HepG2 (cell line): Measurements from ENCODE around the gene RAB1B. TPM values are rescaled to one million over a fixed set of nuclear protein-coding genes. Genes with fewer than 3 reads are reported as not detected.

Source experiments
- ARHGAP35 ChIP-seq: sonication (generic); formaldehyde crosslinking; IDR thresholded peaks from 2 replicates; pipeline ENCODE4 v1.9.0; 2022; ENCODE audit warnings: mild to moderate bottlenecking, inconsistent platforms, moderate library complexity, missing genetic modification reagents, borderline replicate concordance
- ATF2 ChIP-seq: sonication (generic); formaldehyde crosslinking; IDR thresholded peaks from 2 replicates; pipeline ENCODE4 v1.4.0; 2020; ENCODE audit warnings: missing genetic modification reagents
- CEBPZ ChIP-seq: IDR thresholded peaks from 2 replicates; pipeline ENCODE4 v1.6.1; 2012; ENCODE audit warnings: low read length, improper control_type of control experiment
- ELF1 ChIP-seq: sonication (generic); formaldehyde crosslinking; IDR thresholded peaks from 2 replicates; pipeline ENCODE4 v1.4.0; 2020; ENCODE audit warnings: missing genetic modification reagents
- GPN1 ChIP-seq: sonication (generic); formaldehyde crosslinking; IDR thresholded peaks from 2 replicates; pipeline ENCODE4 v1.5.1; 2020; ENCODE audit warnings: missing genetic modification reagents, borderline replicate concordance
- HNF4A ChIP-seq: sonication (generic); formaldehyde crosslinking; IDR thresholded peaks from 2 replicates; pipeline ENCODE4 v1.4.0; 2020; ENCODE audit warnings: missing genetic modification reagents
- KDM4B ChIP-seq: sonication (generic); formaldehyde crosslinking; IDR thresholded peaks from 2 replicates; pipeline ENCODE4 v1.4.0; 2020; ENCODE audit warnings: missing genetic modification reagents
- MATR3 ChIP-seq: sonication (generic); formaldehyde crosslinking; IDR thresholded peaks from 2 replicates; pipeline ENCODE4 v1.4.0; 2020; ENCODE audit warnings: missing genetic modification reagents
- RORA ChIP-seq: sonication (generic); formaldehyde crosslinking; IDR thresholded peaks from 2 replicates; pipeline ENCODE4 v1.5.0; 2020; ENCODE audit warnings: mild to moderate bottlenecking, missing genetic modification reagents, moderate library complexity
- TAF15 ChIP-seq: fragments of 200-400 bp; formaldehyde crosslinking; IDR thresholded peaks from one replicate; pipeline ENCODE4 v1.6.1; 2018; ENCODE audit warnings: mild to moderate bottlenecking, low read depth, low read length; ENCODE audit not compliant: poor library complexity, severe bottlenecking
- UBTF ChIP-seq: sonication (generic); formaldehyde crosslinking; IDR thresholded peaks from 2 replicates; pipeline ENCODE4 v1.4.0; 2020; ENCODE audit warnings: mild to moderate bottlenecking, missing genetic modification reagents
- ZBTB10 ChIP-seq: sonication (generic); formaldehyde crosslinking; IDR thresholded peaks from 2 replicates; pipeline ENCODE4 v1.4.0; 2020; ENCODE audit warnings: missing genetic modification reagents, borderline replicate concordance
- ZBTB44 ChIP-seq: sonication (generic); formaldehyde crosslinking; IDR thresholded peaks from 2 replicates; pipeline ENCODE4 v1.4.0; 2020; ENCODE audit warnings: missing genetic modification reagents
- ZMYM2 ChIP-seq: sonication (generic); formaldehyde crosslinking; IDR thresholded peaks from 2 replicates; pipeline ENCODE4 v1.8.0; 2022; ENCODE audit warnings: mild to moderate bottlenecking, missing genetic modification reagents
- ZNF792 ChIP-seq: IDR thresholded peaks from 2 replicates; pipeline ENCODE4 v1.6.1; 2016
- ZSCAN5A ChIP-seq: sonication (generic); formaldehyde crosslinking; IDR thresholded peaks from 2 replicates; pipeline ENCODE4 v1.8.0; 2022; ENCODE audit warnings: mild to moderate bottlenecking, missing genetic modification reagents, borderline replicate concordance
- polyA plus RNA-seq, 8 experiments: library from polyadenylated mRNA; depleted of rRNA in 3 of 8; stranded (reverse) in 7 of 8; unstranded in 1 of 8; fragments of >200 nt; fragmentation: Illumina TruSeq in 4 of 8; extraction: Trizol in 4 of 8; gene quantifications; 2 replicates each; pipeline versions ENCODE4 v1.2.1 to v1.2.3, GENCODE V29; 2011 to 2016; ENCODE audit warnings: low read depth in 4 of 8, missing spikeins in 1 of 8, mixed read lengths in 1 of 8; ENCODE audit not compliant: insufficient read depth in 1 of 8
- total RNA-seq, 5 experiments: library from RNA; depleted of rRNA; stranded (reverse); fragments of >200 nt; fragmentation: Illumina TruSeq; extraction: Trizol; gene quantifications; 2 replicates each; pipeline ENCODE4 v1.2.3, GENCODE V29; 2016; ENCODE audit warnings: low read depth in 1 of 5

RAB1B gene
- total and polyA plus RNA-seq, 2 of the 13 experiments (the other 11 are each of a cell fraction or from before 2014, with no cell fraction given), result 77.9 to 87.9 TPM

- TF ChIP-seq ZMYM2 (CRISPR knock-in tag) (no peak), ELF1 (peak; percentile 79), GPN1 (CRISPR knock-in tag) (no peak), TAF15 (no peak), KDM4B (CRISPR knock-in tag) (no peak), UBTF (CRISPR knock-in tag) (no peak), CEBPZ (no peak), RORA (no peak), ZBTB10 (CRISPR knock-in tag) (no peak), ZNF792 (CRISPR knock-in tag) (no peak), ARHGAP35 (CRISPR knock-in tag) (no peak; the same call in 1 of the 2 replicates), HNF4A (no peak), ZSCAN5A (CRISPR knock-in tag) (no peak), ZBTB44 (CRISPR knock-in tag) (no peak), MATR3 (CRISPR knock-in tag) (no peak), ATF2 (CRISPR knock-in tag) (peak; percentile 68; the same call in 1 of the 2 replicates)
These were observed at the start of gene RAB1B (continued) for GRCh38 chr11:66268244-66268951.
